Fibroblast of peridontal ligament (primary cell): ENCODE results near the gene SLC34A1.
"Not testable (repeated sequence)": the region's sequence is repeated elsewhere in the genome, so short reads cannot be mapped to it uniquely, and the experiment has no call there.

Experiments
- DNase-seq: peaks from one replicate; pipeline ENCODE4 v3.0.0-alpha.2; 2010; ENCODE audit errors: extremely low read depth

The SLC34A1 gene

DNA sequence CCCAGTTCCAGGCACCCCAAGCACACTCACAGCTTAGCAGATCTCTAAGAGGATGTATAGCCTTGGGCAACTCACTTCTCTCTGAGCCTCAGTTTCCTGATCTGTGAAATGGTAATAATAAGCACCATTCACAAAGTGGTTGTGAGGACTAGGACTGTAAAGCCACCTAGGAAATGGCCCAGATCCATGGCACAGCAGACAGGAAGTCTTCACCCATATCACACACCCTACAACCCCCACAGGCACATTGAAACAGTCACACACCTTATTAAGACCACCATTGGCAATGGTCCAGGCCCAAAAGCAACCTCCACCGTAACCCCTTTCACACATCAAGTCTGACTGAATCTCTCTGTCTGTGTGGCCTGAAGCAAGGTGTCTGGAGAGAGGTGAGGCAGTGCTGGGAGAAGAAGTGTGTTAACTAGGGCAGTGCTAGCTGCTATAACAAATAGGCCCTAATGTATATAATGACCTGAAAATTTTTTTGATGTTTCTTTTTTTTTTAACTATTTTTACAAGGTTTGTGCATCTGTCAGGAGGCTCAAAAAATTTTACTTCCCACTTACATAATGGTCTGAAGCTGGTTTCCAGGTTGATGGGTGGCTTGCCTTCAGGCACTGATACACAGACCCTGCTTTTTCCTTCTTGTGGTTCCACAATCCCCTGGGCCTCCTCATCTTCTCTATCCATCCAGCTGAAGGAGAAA lies 28.9 kb upstream of the SLC34A1 start:
- no peak for DNase-seq

DNA sequence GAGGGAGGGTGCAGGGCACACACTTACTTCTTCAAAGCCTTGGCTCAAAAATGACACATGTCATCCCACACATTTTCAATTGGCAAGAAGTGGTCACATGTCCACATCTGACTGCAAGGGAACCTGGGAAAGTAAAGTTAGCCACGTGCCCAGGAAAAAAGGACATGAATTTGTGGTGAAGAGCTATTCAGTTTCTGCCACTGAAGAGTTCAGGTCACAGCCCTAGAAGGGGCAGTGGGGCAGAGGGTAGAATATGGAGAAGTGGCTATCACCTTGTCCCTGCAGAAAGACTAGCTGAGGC lies 28.4 kb upstream of the SLC34A1 start:
- DNase-seq = no peak

DNA sequence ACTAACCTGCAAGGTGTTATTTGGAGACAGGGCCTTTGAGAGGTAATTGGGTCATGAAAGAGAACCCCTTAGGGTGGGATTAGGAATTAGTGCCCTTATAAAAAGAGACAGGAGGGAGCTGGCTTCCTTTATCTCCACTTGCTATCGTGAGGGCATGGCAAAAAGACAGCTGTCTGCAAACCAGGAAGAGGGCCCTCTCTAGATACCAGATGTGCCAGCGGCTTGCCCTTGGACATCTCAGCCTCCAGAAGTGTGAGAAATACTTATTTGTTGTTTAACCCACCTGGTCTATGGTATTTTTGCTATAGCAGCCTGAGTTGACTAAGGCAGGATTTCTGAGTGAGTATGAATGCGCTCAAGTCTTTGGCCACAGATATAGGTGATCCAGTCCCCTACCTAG lies 27.5 kb upstream of the SLC34A1 start:
- DNase-seq = no peak

DNA sequence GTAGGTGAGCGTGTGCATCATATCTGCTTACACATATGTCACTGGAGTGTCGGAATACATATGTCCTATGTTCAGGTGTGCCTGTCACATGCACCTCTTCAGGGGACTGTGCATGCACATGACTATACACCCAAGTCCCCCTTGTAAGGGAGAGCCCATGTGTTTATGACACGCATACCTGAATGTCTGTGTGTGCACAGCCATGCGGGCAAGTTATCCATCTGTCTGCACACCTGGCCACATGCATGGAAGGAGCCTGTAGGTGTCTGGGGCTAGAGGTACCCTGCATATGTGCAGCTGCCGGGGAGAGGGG lies 27.1 kb upstream of the SLC34A1 start:
- no peak for DNase-seq

DNA sequence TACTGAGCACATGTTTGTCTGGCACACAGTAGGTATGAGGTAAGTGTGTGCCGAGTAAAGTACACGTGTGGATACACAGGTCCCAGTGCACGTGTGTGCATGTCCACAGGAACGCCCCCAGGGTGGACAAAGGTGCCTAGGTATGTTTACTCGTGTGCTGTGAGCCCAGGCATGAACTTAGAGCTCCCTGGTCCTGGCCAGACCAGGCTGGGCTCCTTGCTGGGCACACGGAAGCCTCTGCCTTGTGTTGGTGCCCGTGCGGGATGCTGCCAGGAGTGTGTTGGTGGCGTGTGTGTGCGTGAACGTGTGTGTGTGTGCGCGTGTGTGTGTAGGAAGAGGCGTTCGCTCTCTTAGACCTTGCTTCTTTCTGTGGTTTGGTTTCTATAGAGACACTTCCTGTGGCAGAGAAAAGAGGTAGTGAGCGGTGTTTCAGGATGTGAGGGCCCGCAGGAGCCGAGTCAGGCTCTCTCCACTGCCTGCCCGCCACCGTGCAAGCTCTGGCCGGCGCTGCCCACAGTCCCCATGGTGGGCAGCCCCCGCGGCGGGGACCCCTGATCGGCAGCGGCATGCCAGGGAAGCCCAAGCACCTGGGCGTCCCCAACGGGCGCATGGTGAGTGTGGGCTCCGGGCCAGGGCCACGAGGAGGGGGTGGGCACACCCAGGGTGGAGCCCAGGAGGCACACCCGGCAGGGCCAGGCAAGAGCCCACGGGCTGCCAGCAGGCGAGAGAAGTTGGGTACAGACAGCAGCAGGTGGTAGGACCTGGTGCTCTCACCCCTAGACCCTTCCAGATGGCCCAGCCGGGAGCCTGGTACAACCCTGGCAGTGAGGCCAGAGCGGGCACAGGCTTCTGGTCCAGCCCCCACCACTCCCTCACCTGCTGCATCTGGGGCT lies 26.5 kb upstream of the SLC34A1 start, which contains the start of gene RGS14:
Gene RGS14, plus strand, starts transcription at position 466 of the 893 bp plus-strand sequence. Its CDS starts 101 bp downstream, at position 567.
- DNase-seq = peak; percentile 34

DNA sequence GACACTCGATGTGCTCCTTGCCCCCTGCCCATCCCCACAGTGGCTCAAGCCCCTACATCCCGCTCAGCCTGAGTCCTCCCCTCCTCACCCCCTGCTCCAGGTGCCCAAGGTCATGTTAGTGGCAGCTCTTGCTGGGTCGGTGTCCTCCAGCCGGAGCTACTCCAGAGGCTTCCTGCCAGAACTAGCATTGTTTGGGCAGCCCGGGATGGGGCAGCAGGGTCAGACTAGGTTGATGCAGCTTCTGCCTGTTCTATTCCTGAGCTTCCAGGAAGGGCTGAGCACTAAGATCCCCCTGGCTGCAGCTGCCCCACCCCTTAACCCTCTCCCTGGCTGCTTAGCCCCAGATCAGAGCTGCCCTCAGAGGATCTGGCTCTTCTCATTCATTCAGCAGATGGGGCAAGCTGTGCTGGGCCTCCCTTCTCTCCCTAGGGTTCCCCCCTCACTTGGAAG lies 25.8 kb upstream of the SLC34A1 start:
- DNase-seq = no peak

DNA sequence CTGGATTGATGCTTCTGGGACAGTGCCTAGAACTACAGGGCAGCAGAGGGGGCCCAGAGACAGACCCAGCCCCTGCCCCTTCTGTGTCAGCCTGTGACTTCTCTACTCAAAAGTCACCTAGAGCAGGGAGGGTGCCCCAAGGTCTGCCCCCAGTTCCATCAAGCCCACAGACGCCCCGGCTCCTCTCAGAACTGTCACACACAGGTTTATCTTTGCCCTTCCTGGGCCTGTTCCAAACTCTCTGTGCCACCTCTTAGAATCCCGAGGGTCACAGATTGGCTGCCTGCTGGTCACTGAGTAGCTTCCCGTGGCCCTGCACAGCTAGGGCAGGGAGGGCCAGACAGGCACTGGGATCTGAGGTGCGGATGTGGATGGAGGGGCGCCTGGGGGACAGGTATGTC lies 24.8 kb upstream of the SLC34A1 start:
- no peak for DNase-seq

DNA sequence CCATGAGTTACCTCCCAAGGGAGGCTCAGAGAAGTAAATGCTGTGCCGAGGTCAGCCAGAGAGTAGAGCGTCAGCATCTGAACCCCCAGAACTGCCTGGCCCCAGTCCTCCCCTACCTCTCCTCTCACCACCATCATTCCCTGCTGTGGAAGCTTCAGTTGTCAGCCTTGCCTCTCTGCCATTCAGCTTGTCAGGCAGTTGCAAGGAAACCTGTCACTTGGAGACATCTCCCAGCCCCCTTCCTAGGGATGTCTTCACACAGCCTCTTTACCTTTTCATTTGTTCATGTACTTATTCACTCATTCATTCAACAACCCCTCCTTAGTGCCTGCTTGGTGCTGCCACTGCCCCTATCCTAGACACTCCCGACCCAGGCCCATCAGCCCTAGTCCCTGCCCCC lies 24.4 kb upstream of the SLC34A1 start:
- DNase-seq = no peak

DNA sequence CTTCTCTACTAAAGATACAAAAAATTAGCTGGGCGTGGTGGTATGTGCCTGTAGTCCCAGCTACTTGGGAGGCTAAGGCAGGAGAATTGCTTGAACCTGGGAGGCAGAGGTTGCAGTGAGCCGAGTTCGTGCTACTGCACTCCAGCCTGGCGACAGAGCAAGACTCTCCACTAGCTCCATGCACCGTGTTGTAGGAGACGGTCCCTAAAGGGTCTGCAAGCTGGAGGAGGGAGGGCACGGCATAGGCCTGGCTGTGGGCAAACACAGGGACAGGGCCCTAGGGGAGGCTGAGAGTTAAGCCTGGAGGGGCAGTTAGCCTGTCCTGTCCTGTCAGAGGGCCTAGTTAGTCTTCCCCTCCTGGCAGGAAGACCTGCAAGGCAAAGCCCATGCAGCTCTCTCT lies 23.5 kb upstream of the SLC34A1 start:
- DNase-seq = not testable (repeated sequence)

DNA sequence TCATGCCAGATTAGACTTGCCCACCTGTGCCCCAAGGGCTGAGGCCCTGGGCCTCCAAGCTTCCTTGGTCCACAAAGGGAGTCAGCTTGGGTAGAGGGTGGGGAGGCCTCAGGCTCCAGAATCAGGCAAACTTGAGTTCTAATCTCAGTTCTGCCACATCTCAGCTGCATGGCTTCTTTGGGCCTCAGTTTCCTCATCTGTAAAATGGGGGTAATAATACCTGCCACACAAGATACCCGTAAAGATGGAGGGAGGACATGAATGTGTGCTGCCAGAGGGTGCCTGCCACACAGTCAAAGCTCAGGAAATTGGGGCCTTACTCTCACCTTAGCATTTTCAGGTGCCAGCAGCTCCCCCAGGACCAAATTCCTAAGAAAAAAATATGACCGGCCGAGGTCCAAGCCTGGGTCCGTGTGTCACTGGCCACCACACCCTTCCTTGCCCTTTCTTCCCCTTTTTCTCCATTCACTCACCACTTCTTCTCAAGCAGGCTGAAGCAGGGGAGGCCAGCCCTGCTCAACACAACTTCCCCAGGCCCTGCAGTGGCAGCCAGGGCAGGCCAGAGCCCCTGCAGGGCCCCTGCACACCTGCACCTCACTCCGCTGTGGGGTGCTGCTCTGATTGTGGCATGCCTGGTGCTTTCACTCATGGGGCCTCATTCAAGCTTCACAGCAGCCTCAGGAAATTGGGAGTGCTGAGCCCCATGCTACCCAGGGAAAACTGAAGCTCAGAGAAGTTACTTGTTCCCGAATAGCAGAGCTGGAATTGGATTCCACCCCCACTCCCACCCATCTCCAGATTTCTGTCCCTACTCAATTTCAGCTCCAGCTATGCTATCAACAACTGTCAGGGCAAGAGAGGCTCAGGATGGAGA lies 22.6 kb upstream of the SLC34A1 start:
- no peak for DNase-seq

DNA sequence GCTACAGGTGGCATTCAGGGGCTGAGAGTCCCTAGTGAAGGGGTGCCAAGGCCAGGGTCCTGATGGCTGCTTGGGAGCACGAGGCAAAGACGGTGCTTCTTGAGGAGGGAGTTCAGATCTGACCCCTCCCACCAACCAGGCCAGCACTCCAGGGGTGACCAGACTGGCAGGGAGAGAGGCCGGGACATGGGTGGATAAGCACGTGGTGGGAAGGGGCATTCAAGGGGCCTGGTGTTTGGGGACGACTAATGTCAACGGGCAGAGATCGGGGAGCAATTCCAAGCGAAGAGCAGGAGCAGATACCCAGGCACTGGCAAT lies 22.0 kb upstream of the SLC34A1 start:
- no peak for DNase-seq

DNA sequence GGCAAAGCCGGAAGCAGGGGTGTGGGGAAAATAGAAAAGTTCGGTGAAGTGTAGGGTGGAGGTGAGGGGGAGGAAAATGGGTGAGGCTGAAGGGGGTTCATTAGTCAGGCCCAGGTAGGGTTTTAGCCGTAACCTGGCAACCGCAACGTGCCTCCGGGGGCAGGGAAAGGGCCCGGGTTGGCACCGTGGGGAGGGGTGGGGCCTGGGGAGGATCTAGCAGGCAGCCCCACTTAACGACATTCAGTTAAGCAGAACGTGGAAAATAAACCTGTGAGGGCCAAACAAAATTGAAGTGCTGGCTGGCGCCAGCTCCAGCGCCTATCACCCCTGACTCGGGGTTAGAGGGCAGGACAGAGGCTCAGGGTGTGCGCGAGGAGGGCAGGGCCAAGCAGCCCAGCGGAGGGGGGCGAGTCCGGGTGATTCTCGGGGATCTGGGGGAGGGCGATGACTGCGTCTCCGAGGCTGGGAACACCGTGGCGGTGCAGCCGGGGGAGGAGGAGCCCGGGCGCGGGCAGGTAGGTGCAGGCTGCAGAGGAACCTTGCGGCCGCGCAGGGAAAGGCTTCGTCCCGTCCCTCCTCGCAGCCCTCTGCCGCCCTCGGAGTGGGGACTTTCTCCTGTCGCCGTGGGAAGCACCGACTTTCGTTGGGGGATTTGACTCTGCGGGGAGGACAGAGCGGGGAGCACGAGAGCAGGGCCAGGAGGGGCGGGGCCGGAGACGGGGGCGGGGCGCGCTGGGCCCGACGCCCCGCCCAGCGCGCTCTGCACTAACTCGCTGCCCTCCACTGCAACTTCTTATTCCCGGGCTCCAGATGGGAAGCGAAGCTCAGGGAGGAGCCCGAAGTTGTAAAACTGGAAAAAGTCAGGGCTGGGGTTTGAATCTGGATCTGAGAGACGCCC lies 21.4 kb upstream of the SLC34A1 start:
- peak; percentile 15 for DNase-seq

DNA sequence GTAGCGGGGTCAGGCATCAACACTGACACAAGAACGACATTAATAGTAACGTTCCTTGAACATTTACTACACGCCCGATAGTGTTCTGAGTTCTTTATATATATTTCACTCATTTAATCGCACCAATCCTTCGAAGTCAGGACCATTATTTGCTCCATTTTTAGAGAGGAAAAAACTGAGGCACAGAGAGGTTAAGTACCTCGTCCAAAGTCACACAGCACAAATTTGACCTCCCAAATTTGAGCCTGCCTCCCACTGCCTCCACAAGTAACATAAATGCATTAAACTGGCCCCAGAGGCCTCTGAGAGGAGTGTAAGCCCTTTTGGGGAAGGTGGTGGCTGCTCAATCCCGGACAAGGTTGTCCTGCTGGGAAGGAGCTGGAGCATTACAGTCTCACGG lies 20.7 kb upstream of the SLC34A1 start:
- no peak for DNase-seq

DNA sequence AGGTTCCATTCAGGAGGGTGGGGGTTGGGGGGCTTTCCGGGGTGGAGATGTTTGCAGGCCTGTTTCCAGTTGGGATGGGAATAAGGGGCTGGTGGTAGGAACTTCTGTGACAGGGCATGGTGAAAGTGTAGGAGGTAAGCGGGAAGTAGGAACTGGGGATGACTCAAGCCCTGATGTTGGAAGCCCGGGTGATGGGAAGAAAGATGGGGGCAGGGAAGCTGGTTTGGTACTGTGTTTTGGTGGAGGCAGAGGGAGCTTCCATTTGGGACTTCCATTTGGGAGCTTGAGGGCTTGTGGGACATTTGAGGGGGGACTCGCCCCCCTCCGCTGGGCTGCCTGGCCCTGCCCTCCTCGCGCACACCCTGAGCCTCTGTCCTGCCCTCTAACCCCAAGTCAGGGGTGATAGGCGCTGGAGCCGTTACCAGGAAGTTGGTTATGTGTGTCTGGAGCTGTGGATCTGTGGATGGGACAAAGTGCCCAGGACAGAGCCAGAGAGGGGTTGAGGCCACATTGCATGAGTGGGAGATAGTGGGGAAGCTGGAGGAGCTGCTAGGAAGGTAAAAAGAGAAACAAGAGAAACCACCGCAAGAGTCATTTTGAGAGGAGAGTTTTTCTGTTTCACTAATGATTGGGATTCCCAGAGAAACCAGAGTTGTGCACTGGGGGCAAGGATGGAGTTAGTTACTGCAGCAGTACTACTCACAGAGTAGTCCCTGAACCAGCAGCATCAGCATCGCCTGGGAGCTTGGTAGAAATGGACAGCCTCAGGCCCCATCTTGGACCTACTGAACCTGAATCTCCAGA lies 19.9 kb upstream of the SLC34A1 start:
- no peak for DNase-seq

DNA sequence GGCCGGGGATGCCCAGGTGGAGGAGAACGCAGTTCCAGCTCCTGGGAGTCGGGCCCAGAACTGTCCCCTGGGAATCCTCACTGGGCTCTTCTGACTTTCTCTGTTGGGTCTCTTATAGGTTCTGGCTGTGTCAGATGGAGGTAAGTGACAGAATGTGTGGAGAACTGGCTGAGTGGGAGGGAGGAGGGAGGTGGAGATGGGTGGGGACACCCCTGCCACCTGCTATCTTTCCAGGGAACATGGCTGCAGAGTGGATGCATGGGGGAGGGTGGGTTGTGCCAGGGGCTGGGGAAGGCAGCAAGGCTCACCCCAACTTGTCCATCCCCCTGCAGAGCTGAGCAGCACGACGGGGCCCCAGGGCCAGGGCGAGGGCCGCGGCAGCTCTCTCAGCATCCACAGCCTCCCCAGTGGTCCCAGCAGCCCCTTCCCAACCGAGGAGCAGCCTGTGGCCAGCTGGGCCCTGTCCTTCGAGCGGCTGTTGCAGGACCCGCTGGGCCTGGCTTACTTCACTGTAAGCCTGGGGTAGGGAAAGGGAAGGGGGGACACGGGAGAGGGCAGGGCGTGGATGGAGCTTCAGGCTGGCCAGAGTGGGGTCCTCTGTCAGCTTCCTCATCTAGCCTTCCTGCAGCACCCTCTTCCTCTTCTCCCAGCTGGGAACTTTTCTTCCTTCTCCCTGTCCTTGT lies 18.2 kb upstream of the SLC34A1 start:
- DNase-seq = no peak

DNA sequence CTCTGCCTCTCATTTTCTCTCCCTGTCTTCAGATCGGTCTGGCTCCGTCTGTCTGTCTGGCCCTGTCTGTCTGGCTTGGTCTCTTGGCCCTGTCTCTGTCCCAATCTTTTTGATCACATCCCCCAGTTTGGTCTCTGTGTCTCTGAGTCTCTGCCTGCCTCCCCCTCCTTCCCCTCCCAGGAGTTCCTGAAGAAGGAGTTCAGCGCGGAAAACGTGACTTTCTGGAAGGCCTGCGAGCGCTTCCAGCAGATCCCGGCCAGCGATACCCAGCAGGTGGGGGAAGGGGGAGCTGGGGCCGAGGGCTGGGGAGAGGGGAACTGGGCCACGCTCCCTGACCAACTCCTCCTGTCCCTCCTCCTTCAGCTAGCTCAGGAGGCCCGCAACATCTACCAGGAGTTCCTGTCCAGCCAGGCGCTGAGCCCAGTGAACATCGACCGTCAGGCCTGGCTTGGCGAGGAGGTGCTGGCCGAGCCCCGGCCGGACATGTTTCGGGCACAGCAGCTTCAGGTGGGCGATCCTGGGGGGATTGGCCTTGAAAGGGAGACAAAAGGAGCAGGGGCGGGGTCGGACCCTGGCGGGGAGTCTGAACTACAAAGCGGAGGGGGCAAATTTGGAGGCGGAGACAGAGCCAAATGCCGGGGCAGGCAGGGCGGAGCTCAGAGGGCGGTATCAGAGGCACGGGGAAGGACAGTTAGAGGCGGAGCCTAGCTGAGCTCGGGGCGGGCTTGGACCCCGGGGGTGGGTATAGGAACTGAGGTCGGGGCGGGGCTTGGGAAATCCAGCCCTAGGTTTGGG lies 17.5 kb upstream of the SLC34A1 start:
- DNase-seq = peak; percentile 54

DNA sequence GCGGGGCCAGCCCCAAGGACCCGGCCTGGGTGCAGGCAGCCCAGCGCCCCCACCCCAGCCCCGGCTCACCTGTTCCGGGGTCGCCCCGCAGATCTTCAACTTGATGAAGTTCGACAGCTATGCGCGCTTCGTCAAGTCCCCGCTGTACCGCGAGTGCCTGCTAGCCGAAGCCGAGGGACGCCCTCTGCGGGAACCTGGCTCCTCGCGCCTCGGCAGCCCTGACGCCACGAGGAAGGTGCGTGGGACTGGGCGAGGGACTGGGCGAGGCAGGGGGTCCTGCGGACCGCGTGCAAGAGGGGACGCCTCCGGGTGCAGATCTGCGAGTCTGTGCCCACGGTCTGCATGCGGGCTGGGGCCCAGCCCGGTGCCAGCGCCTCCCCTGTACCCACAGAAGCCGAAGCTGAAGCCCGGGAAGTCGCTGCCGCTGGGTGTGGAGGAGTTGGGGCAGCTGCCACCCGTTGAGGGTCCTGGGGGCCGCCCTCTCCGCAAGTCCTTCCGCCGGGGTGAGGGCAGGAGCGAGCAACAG lies 16.8 kb upstream of the SLC34A1 start:
- no peak for DNase-seq

DNA sequence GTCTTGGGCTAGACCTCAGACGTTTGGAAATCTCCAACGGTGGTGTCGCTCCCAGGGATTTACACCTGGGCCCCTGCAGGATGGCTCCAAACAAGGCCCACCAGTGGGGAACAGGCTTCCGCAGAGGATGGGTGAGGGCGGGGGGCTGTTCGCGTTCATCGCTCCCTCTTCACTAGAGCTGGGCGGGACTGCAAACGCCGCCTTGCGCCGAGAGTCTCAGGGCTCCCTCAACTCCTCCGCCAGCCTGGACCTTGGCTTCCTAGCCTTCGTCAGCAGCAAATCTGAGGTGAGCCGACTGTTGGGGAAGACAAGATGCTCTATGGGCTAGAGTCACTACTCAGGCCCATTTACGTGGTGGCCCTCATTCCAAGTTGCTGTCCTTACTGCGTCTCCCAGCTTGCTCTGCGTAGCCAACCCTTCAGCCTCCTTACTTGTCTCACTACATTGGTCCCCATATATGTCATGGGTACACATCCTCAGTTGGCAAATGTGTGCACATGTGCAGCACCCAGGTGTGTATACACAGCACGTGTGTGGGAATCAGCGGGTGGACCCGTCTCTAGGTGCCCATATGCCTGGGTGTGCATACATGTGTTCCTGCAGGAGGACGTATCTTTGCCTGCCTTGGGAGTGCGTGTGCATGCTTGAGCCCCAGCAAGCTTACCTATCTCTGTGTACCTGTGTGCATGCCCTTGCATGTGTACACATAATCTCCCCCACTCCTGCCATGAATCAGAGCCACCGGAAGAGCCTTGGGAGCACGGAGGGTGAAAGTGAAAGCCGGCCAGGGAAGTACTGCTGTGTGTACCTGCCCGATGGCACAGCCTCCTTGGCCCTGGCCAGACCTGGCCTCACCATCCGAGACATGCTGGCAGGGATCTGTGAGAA lies 16.0 kb upstream of the SLC34A1 start:
- no peak for DNase-seq
